ENCODE data around the gene LAMB4.

The LAMB4 gene

GRCh38 chr7:107996072-107996882 lies 133.9 kb downstream of the LAMB4 start:
- DNase-seq (ENCODE audit: low read depth): no peak

- peak; percentile 75 for DNase-seq (ENCODE audit: low read depth)
Measured at GRCh38 chr7:107995184-107996071, 134.7 kb downstream of the LAMB4 start.

GRCh38 chr7:107994421-107995030 lies 135.6 kb downstream of the LAMB4 start:
- no peak for DNase-seq (ENCODE audit: low read depth)

GRCh38 chr7:107993891-107994291 lies 136.3 kb downstream of the LAMB4 start:
- no peak for DNase-seq (ENCODE audit: low read depth)

- DNase-seq (ENCODE audit: low read depth): no peak
Measured at GRCh38 chr7:107989618-107990373, 140.4 kb downstream of the LAMB4 start.

GRCh38 chr7:107982918-107983389 lies 147.2 kb downstream of the LAMB4 start:
- no peak for DNase-seq (ENCODE audit: low read depth)

GRCh38 chr7:107982042-107982840 lies 147.9 kb downstream of the LAMB4 start:
- DNase-seq (ENCODE audit: low read depth): no peak

- DNase-seq (ENCODE audit: low read depth): no peak
Measured at GRCh38 chr7:107981466-107981865, 148.7 kb downstream of the LAMB4 start.

GRCh38 chr7:107980671-107981190 lies 149.4 kb downstream of the LAMB4 start:
- no peak for DNase-seq (ENCODE audit: low read depth)

- no peak for DNase-seq (ENCODE audit: low read depth)
Measured at GRCh38 chr7:107980171-107980570, 150.0 kb downstream of the LAMB4 start.

- no peak for DNase-seq (ENCODE audit: low read depth)
Measured at GRCh38 chr7:107978815-107979408, 151.2 kb downstream of the LAMB4 start.

GRCh38 chr7:107977048-107977447 lies 153.1 kb downstream of the LAMB4 start:
- DNase-seq (ENCODE audit: low read depth): no peak

GRCh38 chr7:107976620-107977019 lies 153.5 kb downstream of the LAMB4 start:
- no peak for DNase-seq (ENCODE audit: low read depth)

GRCh38 chr7:107975394-107976013 lies 154.7 kb downstream of the LAMB4 start:
- no peak for DNase-seq (ENCODE audit: low read depth)

- no peak for DNase-seq (ENCODE audit: low read depth)
Measured at GRCh38 chr7:107973861-107974260, 156.3 kb downstream of the LAMB4 start.
